Peyer's patch (tissue), 4 donors: Measurements from ENCODE around the gene EMC8. TPM values are rescaled to one million over a fixed set of nuclear protein-coding genes. Genes with fewer than 3 reads are reported as not detected.
A peak's percentile ranks its signal among the peaks of the same experiment; 100 is the strongest.

Experiments used
- DNase-seq, 3 donors: peaks; one replicate each; pipeline ENCODE4 v3.0.0-alpha.2; 2017 to 2019
- H3K27ac ChIP-seq, 4 donors: fragments of 200-600 bp; sonication (generic); one replicate each; pipeline ENCODE4 v1.5.1; 2016 to 2019
- H3K27me3 ChIP-seq, 2 donors: fragments of 200-600 bp; sonication (generic); one replicate each; pipeline ENCODE4 v1.5.1; 2019
- H3K36me3 ChIP-seq, 3 donors: fragments of 200-600 bp; sonication (generic); one replicate each; pipeline ENCODE4 v1.5.1; 2016 to 2019
- H3K4me1 ChIP-seq, 4 donors: fragments of 200-600 bp; sonication (generic); one replicate each; pipeline ENCODE4 v1.5.1; 2016 to 2019
- H3K4me3 ChIP-seq, 4 donors: fragments of 200-600 bp; sonication (generic); 1 replicate in 3 of 4; 2 replicates in 1 of 4; pipeline ENCODE4 v1.5.1; 2016 to 2019; ENCODE audit warnings: mild to moderate bottlenecking in 1 of 4
- H3K9me3 ChIP-seq, 4 donors: fragments of 200-600 bp; sonication (generic); one replicate each; pipeline ENCODE4 v1.5.1; 2016 to 2019; ENCODE audit warnings: mild to moderate bottlenecking in 1 of 4
- POLR2A ChIP-seq, 2 donors: fragments of 450-650 bp; IDR thresholded peaks; one replicate each; pipeline ENCODE4 v1.5.1; 2017; ENCODE audit warnings: antibody characterized with exemption in 2 of 2, mild to moderate bottlenecking in 2 of 2, moderate library complexity in 2 of 2
- total RNA-seq, 4 donors: library from RNA; depleted of rRNA; stranded (reverse); fragments of >200 nt; gene quantifications; one replicate each; pipeline ENCODE4 v1.1.0, GENCODE V29; 2016
- TF ChIP-seq, protein P1 (sequence below), 6 experiments: fragments of 450-650 bp in 4 of 6; fragments of 200-600 bp in 2 of 6; sonication (generic) in 1 of 6; IDR thresholded peaks; one replicate each; pipeline ENCODE4 v1.5.1; 2017 to 2019; ENCODE audit warnings: antibody characterized with exemption in 6 of 6, mild to moderate bottlenecking in 3 of 6, moderate library complexity in 1 of 6

EMC8 gene
- total RNA-seq, 4 donors from 2014 or later, result 37.2 to 38.9 (median 38.5) TPM

DNA sequence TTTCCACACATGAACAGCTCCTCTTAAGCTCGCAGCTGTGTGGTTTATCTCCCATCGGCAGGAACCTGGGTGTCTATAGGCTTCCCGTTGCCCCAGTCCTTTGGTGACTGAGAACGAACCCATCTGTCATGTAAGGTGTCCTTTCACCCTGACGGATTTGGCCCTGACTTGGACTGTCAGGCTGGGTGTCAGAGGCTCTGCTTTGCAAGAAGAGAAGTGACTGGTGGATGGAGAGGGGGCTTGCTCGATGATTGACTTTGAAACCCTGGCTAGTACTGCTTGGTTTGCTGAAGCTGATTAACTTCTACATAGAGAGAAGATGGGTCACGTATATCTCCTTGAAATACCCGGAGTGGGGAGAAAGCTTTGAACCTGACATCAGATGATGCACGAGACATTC is 43.1 kb upstream of the EMC8 start:
- TF ChIP-seq, protein P1, sequence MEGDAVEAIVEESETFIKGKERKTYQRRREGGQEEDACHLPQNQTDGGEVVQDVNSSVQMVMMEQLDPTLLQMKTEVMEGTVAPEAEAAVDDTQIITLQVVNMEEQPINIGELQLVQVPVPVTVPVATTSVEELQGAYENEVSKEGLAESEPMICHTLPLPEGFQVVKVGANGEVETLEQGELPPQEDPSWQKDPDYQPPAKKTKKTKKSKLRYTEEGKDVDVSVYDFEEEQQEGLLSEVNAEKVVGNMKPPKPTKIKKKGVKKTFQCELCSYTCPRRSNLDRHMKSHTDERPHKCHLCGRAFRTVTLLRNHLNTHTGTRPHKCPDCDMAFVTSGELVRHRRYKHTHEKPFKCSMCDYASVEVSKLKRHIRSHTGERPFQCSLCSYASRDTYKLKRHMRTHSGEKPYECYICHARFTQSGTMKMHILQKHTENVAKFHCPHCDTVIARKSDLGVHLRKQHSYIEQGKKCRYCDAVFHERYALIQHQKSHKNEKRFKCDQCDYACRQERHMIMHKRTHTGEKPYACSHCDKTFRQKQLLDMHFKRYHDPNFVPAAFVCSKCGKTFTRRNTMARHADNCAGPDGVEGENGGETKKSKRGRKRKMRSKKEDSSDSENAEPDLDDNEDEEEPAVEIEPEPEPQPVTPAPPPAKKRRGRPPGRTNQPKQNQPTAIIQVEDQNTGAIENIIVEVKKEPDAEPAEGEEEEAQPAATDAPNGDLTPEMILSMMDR (IDR thresholded peaks at IDR 0.05), result no peak
- TF ChIP-seq POLR2A (IDR thresholded peaks at IDR 0.05), result no peak

DNA sequence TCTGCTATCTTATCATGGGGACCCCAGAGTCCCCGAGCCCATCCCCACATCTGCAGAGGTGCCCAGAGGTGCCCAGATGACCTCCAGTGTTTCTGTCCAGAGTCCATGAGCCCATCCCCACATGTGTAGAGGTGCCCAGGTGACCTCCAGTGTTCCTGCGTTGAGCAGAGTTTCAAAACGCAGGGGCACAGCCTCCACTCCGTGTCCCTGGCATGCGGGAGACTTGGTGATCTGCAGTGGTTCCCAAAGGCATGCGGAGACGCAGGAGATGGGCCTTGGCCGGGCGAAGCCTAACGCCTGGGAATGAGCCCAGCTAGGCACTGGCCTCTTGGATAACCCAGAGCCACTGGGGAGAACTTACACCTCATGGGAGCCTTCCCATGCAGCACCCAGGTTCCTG is 41.5 kb upstream of the EMC8 start:
- Histone ChIP-seq H3K4me1 (peaks cover 0 to 9% (median 0%) of the 10 kb centered on the region in 4 donors), H3K27me3 (no peaks in the 10 kb centered on the region), H3K27ac (no peak overlapping the region), H3K9me3 (no peaks in the 10 kb centered on the region), H3K36me3 (no peaks in the 10 kb centered on the region), H3K4me3 (no peak overlapping the region)
- no peak for DNase-seq
- no peak for TF ChIP-seq POLR2A (IDR thresholded peaks at IDR 0.05)
- TF ChIP-seq, protein P1 (IDR thresholded peaks at IDR 0.05), result no peak

More for the DNA sequence above, 43.1 kb upstream of the EMC8 start:
- no peak for DNase-seq
- Histone ChIP-seq H3K4me3 (no peak overlapping the region), H3K27ac (no peak overlapping the region), H3K36me3 (no peaks in the 10 kb centered on the region), H3K4me1 (peaks cover 0 to 9% (median 0%) of the 10 kb centered on the region in 4 donors), H3K27me3 (no peaks in the 10 kb centered on the region), H3K9me3 (no peaks in the 10 kb centered on the region)

DNA sequence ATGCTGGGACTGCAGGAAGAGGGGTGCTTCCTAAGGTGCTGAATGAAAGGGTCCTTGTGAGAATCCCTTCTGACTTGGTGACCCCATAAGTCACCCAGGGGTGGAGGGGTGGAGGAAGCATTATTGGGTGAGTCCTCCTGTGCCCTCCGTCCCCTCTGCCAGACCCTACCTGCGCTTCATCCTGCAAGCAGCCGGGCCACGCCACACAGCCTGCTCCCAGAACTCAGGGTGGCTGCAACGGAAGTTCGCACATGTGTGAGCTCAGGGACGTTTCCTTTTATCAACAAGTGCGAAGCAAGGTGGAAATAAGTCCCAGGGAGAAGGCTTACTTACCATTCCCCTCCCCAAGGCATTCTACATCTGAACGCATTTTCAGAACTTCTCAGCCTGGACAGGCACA is 41.1 kb upstream of the EMC8 start:
- no peaks in the 10 kb centered on the region for H3K36me3 ChIP-seq
- TF ChIP-seq, protein P1 (IDR thresholded peaks at IDR 0.05), result no peak
- TF ChIP-seq POLR2A (IDR thresholded peaks at IDR 0.05), result no peak
- H3K4me3 ChIP-seq, result no peak overlapping the region
- H3K27ac ChIP-seq, result no peak overlapping the region
- DNase-seq, result no peak
- H3K9me3 ChIP-seq, result no peaks in the 10 kb centered on the region
- H3K27me3 ChIP-seq, result no peaks in the 10 kb centered on the region
- H3K4me1 ChIP-seq, result peaks cover 0 to 9% (median 0%) of the 10 kb centered on the region in 4 donors

DNA sequence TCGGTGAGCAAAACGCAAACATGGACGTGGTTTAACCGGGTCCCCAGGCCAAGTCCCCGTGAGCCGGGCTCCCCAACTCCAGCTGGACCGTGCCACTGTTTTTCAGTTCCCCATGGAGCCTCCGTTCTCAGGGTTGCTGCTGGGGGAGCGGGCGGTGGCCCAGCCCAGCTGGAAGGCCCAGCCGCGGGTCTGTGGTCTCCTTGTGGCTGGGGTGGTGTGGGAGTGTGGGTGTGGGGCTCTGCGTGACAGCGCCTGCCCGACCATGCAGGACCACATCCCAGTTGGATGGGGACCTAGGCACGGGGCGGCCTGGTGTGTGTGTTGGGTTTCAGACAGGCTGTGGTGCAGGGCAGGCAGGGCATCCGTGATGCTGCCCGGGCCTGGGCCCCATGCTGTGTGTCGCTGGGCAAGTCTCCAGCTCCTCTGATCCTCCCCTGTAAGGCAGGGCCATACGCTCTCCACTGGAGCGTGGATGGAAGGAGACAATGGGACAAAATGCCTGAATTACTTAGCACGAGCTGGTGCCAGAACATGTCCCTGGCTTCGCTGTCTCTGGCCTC is 40.4 kb upstream of the EMC8 start:
- Histone ChIP-seq H3K9me3 (no peaks in the 10 kb centered on the region), H3K4me3 (no peak overlapping the region), H3K4me1 (peaks cover 0 to 4% (median 0%) of the 10 kb centered on the region in 4 donors), H3K27me3 (no peaks in the 10 kb centered on the region), H3K27ac (no peak overlapping the region), H3K36me3 (no peaks in the 10 kb centered on the region)
- DNase-seq, result peak in 1 of 3 donors; percentile 44
- no peak for TF ChIP-seq POLR2A (IDR thresholded peaks at IDR 0.05)
- TF ChIP-seq, protein P1 (IDR thresholded peaks at IDR 0.05), result no peak

DNA sequence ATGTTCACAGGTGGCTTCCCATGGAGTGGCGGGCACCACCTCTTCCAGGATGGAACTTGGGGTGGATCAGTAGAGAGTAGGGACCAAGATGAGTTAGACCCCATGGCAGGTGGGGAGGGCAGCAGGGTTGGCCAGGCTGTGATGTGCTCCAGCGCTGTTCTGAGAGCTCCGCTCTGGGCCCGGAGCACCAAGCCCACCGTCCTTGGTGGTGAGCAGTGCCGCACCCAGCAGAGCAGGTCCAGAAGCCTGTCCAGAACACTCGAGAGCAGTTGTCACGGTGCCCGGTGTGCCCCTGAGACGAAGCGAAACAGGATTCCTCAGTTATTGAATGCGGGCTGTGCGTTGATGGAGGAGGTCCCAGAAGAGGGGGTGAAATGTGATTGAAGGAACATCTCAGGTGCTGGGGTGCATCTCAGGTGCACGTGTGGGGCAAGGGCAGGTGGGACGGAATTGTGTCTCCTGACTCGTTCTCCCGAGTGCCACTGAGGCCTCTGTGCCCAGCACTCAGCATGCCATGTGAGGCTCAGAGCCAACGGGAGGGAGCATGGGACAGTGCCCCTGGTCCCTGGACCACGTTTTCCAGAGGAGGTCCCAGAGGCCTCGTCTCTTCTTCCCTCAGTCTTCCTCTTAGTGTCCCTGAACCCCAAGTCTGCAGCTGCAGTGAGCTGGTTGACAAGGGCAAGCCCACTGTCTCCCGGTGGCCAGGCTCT is 39.7 kb upstream of the EMC8 start:
- H3K27me3 ChIP-seq, result no peaks in the 10 kb centered on the region
- TF ChIP-seq, protein P1 (IDR thresholded peaks at IDR 0.05), result no peak
- no peak for TF ChIP-seq POLR2A (IDR thresholded peaks at IDR 0.05)
- no peak overlapping the region for H3K4me3 ChIP-seq
- H3K27ac ChIP-seq, result no peak overlapping the region
- DNase-seq, result peak in 1 of 3 donors; percentile 43
- H3K9me3 ChIP-seq, result no peaks in the 10 kb centered on the region
- no peaks in the 10 kb centered on the region for H3K4me1 ChIP-seq
- no peaks in the 10 kb centered on the region for H3K36me3 ChIP-seq
